HG02623 (cell line): Measurements from ENCODE around the gene ADGRB3.
"Not testable (repeated sequence)": the region's sequence is repeated elsewhere in the genome, so short reads cannot be mapped to it uniquely, and the experiment has no call there.

ENCODE experiments used
- ATAC-seq: cut with Tn5 transposase; IDR thresholded peaks from one replicate; pipeline ENCODE4 v1.9.1; 2021; ENCODE audit warnings: moderate library complexity; ENCODE audit not compliant: unreplicated experiment

The ADGRB3 gene

GRCh38 chr6:68911811-68912210 lies 276.7 kb downstream of the ADGRB3 start:
- ATAC-seq = no peak

- ATAC-seq = not testable (repeated sequence)
These were observed 277.7 kb downstream of the ADGRB3 start for GRCh38 chr6:68912805-68913204.

- ATAC-seq = no peak
These were observed 280.5 kb downstream of the ADGRB3 start for GRCh38 chr6:68915586-68915985.

- no peak for ATAC-seq
These were observed 284.5 kb downstream of the ADGRB3 start for GRCh38 chr6:68919537-68919936.

GRCh38 chr6:68941345-68941744 lies 306.3 kb downstream of the ADGRB3 start:
- no peak for ATAC-seq

GRCh38 chr6:68947721-68948120 lies 312.6 kb downstream of the ADGRB3 start:
- ATAC-seq = no peak

- no peak for ATAC-seq
These were observed 316.2 kb downstream of the ADGRB3 start for GRCh38 chr6:68951270-68951669.

- ATAC-seq = no peak
These were observed 323.2 kb downstream of the ADGRB3 start for GRCh38 chr6:68958327-68958726.

- peak; percentile 86 for ATAC-seq
These were observed 332.6 kb downstream of the ADGRB3 start for GRCh38 chr6:68967549-68968300.

- no peak for ATAC-seq
These were observed 333.2 kb downstream of the ADGRB3 start for GRCh38 chr6:68968301-68968649.

- no peak for ATAC-seq
These were observed 338.0 kb downstream of the ADGRB3 start for GRCh38 chr6:68973066-68973465.

GRCh38 chr6:68975064-68975463 lies 340.0 kb downstream of the ADGRB3 start:
- no peak for ATAC-seq

- ATAC-seq = no peak
These were observed 340.7 kb downstream of the ADGRB3 start for GRCh38 chr6:68975816-68976215.

GRCh38 chr6:68976260-68976659 lies 341.2 kb downstream of the ADGRB3 start:
- ATAC-seq = no peak

GRCh38 chr6:68978411-68978810 lies 343.3 kb downstream of the ADGRB3 start:
- ATAC-seq = no peak

- ATAC-seq = not testable (repeated sequence)
These were observed 346.6 kb downstream of the ADGRB3 start for GRCh38 chr6:68981668-68982067.

GRCh38 chr6:68988698-68989097 lies 353.6 kb downstream of the ADGRB3 start:
- ATAC-seq = no peak

GRCh38 chr6:68990317-68990716 lies 355.2 kb downstream of the ADGRB3 start:
- ATAC-seq = no peak

- ATAC-seq = no peak
These were observed 358.8 kb downstream of the ADGRB3 start for GRCh38 chr6:68993911-68994310.

GRCh38 chr6:68994521-68994920 lies 359.4 kb downstream of the ADGRB3 start:
- ATAC-seq = no peak

GRCh38 chr6:69005199-69005598 lies 370.1 kb downstream of the ADGRB3 start:
- no peak for ATAC-seq

- no peak for ATAC-seq
These were observed 372.7 kb downstream of the ADGRB3 start for GRCh38 chr6:69007781-69008180.

- ATAC-seq = no peak
These were observed 377.1 kb downstream of the ADGRB3 start for GRCh38 chr6:69012211-69012610.
